ENCODE data around the gene POLR2I. TPM values are rescaled to one million over a fixed set of nuclear protein-coding genes. Genes with fewer than 3 reads are reported as not detected.

Gene POLR2I
- total and polyA plus RNA-seq, 2 of the 13 experiments (the other 11 are each of a cell fraction or from before 2014, with no cell fraction given) = 40.5 to 104 TPM

- TF ChIP-seq ZNF205 (CRISPR knock-in tag; IDR thresholded peaks at IDR 0.05) = 0 out of 2 replicates have a peak, but pooled peaks have one; percentile 53
- TF ChIP-seq FOSL1 (CRISPR knock-in tag; IDR thresholded peaks at IDR 0.05; ENCODE audit: borderline replicate concordance) = no peak
- no peak for TF ChIP-seq HNRNPK (IDR thresholded peaks at IDR 0.05; ENCODE audit: low read depth, low read length, poor library complexity, severe bottlenecking)
- no peak for TF ChIP-seq ZBTB21 (CRISPR knock-in tag; IDR thresholded peaks at IDR 0.05)
- TF ChIP-seq MYNN (CRISPR knock-in tag; IDR thresholded peaks at IDR 0.05; ENCODE audit: low read depth) = no peak
- peak; percentile 76; the same call in 1 of the 2 replicates for TF ChIP-seq ZMAT3 (CRISPR knock-in tag; conservative IDR thresholded peaks at IDR 0.05)
- peak; percentile 93 for TF ChIP-seq ZNF710 (CRISPR knock-in tag; IDR thresholded peaks at IDR 0.05; ENCODE audit: borderline replicate concordance)
- TF ChIP-seq GATAD1 (CRISPR knock-in tag; IDR thresholded peaks at IDR 0.05) = peak; percentile 75
- TF ChIP-seq ZNF121 (CRISPR knock-in tag; IDR thresholded peaks at IDR 0.05) = no peak; the same call in 1 of the 2 replicates
- peak; percentile 73; the same call in 1 of the 2 replicates for TF ChIP-seq ARID5B (CRISPR knock-in tag; IDR thresholded peaks at IDR 0.05)
- TF ChIP-seq ARNT2 (CRISPR knock-in tag; IDR thresholded peaks at IDR 0.05; ENCODE audit: low read depth) = no peak
- TF ChIP-seq ZNF558 (CRISPR knock-in tag; IDR thresholded peaks at IDR 0.05; ENCODE audit: borderline replicate concordance) = no peak
- peak; percentile 73 for TF ChIP-seq DR1 (CRISPR knock-in tag; IDR thresholded peaks at IDR 0.05)
- no peak for TF ChIP-seq MAFK (conservative IDR thresholded peaks at IDR 0.05 in 1 of 2, IDR thresholded peaks at IDR 0.05 in 1 of 2; ENCODE audit: low read length in 2 of 2)
- TF ChIP-seq GATA4 (IDR thresholded peaks at IDR 0.05; ENCODE audit: borderline replicate concordance, low read depth) = no peak
- no peak for TF ChIP-seq ATRX (CRISPR knock-in tag; IDR thresholded peaks at IDR 0.05; ENCODE audit: borderline replicate concordance)
- no peak for TF ChIP-seq EED (CRISPR knock-in tag; IDR thresholded peaks at IDR 0.05)
- TF ChIP-seq, protein P1, sequence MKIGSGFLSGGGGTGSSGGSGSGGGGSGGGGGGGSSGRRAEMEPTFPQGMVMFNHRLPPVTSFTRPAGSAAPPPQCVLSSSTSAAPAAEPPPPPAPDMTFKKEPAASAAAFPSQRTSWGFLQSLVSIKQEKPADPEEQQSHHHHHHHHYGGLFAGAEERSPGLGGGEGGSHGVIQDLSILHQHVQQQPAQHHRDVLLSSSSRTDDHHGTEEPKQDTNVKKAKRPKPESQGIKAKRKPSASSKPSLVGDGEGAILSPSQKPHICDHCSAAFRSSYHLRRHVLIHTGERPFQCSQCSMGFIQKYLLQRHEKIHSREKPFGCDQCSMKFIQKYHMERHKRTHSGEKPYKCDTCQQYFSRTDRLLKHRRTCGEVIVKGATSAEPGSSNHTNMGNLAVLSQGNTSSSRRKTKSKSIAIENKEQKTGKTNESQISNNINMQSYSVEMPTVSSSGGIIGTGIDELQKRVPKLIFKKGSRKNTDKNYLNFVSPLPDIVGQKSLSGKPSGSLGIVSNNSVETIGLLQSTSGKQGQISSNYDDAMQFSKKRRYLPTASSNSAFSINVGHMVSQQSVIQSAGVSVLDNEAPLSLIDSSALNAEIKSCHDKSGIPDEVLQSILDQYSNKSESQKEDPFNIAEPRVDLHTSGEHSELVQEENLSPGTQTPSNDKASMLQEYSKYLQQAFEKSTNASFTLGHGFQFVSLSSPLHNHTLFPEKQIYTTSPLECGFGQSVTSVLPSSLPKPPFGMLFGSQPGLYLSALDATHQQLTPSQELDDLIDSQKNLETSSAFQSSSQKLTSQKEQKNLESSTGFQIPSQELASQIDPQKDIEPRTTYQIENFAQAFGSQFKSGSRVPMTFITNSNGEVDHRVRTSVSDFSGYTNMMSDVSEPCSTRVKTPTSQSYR (CRISPR knock-in tag; IDR thresholded peaks at IDR 0.05; ENCODE audit: borderline replicate concordance) = peak; percentile 70
- peak; percentile 83 for TF ChIP-seq KAT8 (CRISPR knock-in tag; IDR thresholded peaks at IDR 0.05)
- TF ChIP-seq PTBP1 (IDR thresholded peaks at IDR 0.05; ENCODE audit: low read depth, low read length, poor library complexity, severe bottlenecking) = no peak
- TF ChIP-seq HNRNPUL1 (IDR thresholded peaks at IDR 0.05; ENCODE audit: low read depth, low read length) = no peak
Observed at GRCh38 chr19:36120092-36120983, 5.7 kb upstream of the POLR2I start (continued).
